Neuron (in vitro differentiated cells): ENCODE measurements around the gene FOXD4L3.
"Not testable (repeated sequence)": the region's sequence is repeated elsewhere in the genome, so short reads cannot be mapped to it uniquely, and the experiment has no call there.

Experiments used
- H2AFZ ChIP-seq: one replicate; pipeline ENCODE4 v1.6.1; 2013; ENCODE audit warnings: low read depth, mild to moderate bottlenecking, inconsistent platforms, low read length, moderate library complexity
- H3K27me3 ChIP-seq: one replicate; pipeline ENCODE4 v1.6.1; 2013; ENCODE audit warnings: low read length; ENCODE audit not compliant: insufficient read depth
- H3K36me3 ChIP-seq: one replicate; pipeline ENCODE4 v1.6.1; 2013; ENCODE audit warnings: low read length; ENCODE audit not compliant: insufficient read depth
- H3K4me1 ChIP-seq: one replicate; pipeline ENCODE4 v1.6.1; 2013; ENCODE audit warnings: low read length; ENCODE audit not compliant: insufficient read depth
- H3K4me3 ChIP-seq: 2 replicates; pipeline ENCODE4 v1.5.1; 2013; ENCODE audit warnings: mild to moderate bottlenecking, low read length, moderate library complexity
- H3K9me3 ChIP-seq: one replicate; pipeline ENCODE4 v1.6.1; 2013; ENCODE audit warnings: low read length

FOXD4L3 gene

DNA sequence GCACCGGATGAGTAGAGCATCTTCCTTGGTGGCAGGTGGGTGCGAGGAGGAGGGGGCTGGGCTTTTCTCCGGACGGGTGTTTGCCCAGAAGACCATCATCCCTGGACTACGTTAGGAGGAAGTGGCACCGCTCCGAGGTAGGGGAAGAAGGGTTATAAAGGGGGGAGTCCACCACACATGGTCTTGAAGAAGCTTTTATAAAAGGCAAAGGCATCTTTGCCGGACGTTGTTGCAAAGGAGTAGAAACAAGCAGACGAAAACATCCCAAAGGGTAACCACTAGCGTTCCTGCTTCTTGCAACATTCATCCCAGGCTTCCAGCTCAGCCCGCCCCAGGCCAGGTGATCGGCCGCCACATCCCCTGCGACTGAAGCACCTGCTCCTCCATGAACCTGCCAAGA, at the start of gene FOXD4L3:
Gene FOXD4L3, plus strand, starts transcription at position 301 of the 400 bp plus-strand sequence. Its CDS starts 85 bp downstream, at position 386.
- not testable (repeated sequence) for H2AFZ ChIP-seq

DNA sequence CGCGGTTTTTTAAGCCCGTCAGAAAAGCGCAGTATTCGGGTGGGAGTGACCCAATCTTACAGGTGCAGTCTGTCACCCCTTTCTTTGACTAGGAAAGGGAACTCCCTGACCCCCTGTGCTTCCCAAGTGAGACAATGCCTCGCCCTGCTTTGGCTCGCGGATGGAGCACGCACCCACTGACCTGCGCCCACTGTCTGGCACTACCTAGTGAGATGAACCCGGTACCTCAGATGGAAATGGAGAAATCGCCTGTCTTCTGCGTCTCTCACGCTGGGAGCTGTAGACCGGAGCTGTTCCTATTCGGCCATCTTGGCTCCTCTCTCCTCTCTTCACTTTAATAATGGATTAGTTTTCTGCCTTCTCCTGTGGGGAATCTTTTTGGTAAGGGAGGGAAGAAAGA, 21.6 kb upstream of the FOXD4L3 start:
- not testable (repeated sequence) for H3K4me3 ChIP-seq, H3K9me3 ChIP-seq, H3K36me3 ChIP-seq, H2AFZ ChIP-seq, H3K4me1 ChIP-seq, H3K27me3 ChIP-seq

More for the DNA sequence above, at the start of gene FOXD4L3:
- H3K9me3 ChIP-seq, H3K27me3 ChIP-seq, H3K36me3 ChIP-seq, H3K4me1 ChIP-seq, H3K4me3 ChIP-seq: not testable (repeated sequence)

- not testable (repeated sequence) for H2AFZ ChIP-seq, H3K9me3 ChIP-seq, H3K4me1 ChIP-seq, H3K27me3 ChIP-seq, H3K4me3 ChIP-seq, H3K36me3 ChIP-seq
Measured at GRCh38 chr9:68303771-68304170, 1.1 kb downstream of the FOXD4L3 start.

DNA sequence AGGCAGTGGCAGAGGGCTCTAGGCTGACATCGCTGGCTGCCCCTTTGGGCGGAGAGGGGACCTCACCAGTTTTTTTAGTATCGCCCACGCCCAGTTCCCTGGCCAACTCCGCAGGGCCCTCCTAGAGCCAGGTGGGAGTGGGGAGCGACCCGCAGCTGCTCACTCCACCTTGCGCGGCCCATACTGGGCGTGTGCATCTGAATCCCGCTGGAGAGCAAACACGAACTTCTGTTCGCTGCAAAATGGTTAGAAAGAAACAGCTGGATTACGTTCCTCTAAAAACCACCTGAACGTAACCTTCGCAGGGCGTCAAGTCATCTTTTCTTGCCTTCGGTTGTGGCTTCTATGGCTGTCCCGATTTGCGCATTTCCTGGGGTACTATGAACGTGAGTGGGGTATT, 1.5 kb downstream of the FOXD4L3 start:
- not testable (repeated sequence) for H3K4me1 ChIP-seq, H3K36me3 ChIP-seq, H3K9me3 ChIP-seq, H2AFZ ChIP-seq, H3K4me3 ChIP-seq, H3K27me3 ChIP-seq

DNA sequence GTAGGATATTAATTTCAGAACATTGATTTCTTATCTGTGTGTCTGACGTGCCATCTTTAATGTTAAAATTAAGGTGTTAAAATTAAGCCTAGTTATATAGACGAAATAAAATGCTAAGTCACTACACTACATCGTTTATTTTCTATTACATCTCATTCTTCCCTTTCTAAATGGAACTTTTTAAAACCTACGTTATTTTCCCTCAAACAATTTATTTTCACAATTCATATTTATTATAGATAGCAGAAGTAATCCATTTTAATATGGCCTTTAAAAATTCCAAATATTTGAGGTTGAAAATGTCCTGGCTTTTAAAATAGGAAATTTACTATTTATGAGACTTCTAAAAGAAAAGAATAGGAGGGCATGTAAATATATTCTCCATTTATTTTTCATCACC, 2.1 kb downstream of the FOXD4L3 start:
- not testable (repeated sequence) for H3K27me3 ChIP-seq, H3K9me3 ChIP-seq, H3K36me3 ChIP-seq, H3K4me1 ChIP-seq, H3K4me3 ChIP-seq, H2AFZ ChIP-seq

GRCh38 chr9:68305680-68306285, 3.1 kb downstream of the FOXD4L3 start:
- H3K4me1 ChIP-seq, H2AFZ ChIP-seq, H3K36me3 ChIP-seq, H3K9me3 ChIP-seq, H3K27me3 ChIP-seq, H3K4me3 ChIP-seq: not testable (repeated sequence)

- H3K4me3 ChIP-seq, H3K4me1 ChIP-seq, H2AFZ ChIP-seq, H3K36me3 ChIP-seq, H3K27me3 ChIP-seq, H3K9me3 ChIP-seq: not testable (repeated sequence)
Measured at GRCh38 chr9:68306391-68306964, 3.8 kb downstream of the FOXD4L3 start.

- not testable (repeated sequence) for H3K4me3 ChIP-seq, H3K4me1 ChIP-seq, H3K27me3 ChIP-seq, H2AFZ ChIP-seq, H3K9me3 ChIP-seq, H3K36me3 ChIP-seq
Measured at GRCh38 chr9:68307127-68307526, 4.5 kb downstream of the FOXD4L3 start.

DNA sequence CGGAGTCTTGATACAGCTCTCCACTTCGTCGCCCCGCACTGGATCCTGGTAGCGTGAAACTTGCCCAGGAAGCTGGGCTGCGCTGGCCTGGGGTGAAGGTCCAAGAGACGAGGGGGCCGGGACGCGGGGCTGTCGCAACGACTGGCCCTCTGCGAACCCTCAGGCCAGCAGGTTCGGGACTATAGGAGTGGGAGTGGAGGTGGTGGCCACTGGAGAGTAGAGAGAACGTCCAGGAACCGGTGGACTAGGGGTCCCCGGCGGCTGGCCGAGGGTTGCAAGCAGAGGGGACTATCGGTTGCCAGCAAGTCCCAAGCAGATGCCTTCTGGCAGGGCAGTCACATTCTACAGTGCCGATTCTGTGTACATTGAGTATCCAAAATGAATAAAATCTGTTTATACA, 5.0 kb downstream of the FOXD4L3 start:
- not testable (repeated sequence) for H2AFZ ChIP-seq, H3K4me1 ChIP-seq, H3K9me3 ChIP-seq, H3K4me3 ChIP-seq, H3K36me3 ChIP-seq, H3K27me3 ChIP-seq

DNA sequence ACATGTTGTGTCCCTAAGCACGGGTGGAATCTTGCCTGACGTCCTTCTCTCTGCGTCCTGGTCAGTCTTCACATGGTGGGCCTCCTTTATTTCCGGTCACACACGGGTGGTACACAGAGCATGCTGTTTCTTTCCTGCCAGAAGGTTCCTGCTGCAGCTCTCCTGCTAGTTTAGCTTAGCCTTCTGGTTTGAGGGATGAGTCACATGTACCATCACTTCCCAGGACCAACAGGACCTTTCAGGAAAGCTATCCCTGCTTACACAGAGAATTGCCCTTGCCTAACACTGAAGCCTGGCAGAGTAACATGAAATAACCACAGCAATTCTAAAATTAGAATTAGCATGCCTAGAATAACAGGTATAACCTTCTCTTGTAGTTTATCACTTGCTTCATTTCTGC, 8.5 kb downstream of the FOXD4L3 start:
- not testable (repeated sequence) for H3K36me3 ChIP-seq, H3K9me3 ChIP-seq, H2AFZ ChIP-seq

DNA sequence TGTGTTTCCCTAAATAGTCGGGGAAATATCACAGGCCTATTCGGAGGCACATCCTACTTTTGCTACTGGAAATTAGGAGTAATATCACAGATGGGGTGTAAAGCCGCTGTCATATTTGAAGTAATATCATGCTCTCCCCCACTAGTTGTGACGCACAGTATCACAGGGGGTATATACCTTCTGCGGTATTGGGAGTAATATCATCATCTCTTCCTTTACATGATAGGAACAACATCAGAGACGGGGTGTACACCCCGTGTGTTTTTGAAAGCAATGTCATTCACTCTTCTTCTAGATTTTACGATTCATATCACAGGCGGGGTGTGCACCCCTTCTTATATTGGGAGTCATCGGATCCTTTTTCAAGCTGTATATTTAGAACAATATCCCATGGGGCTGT, 15.5 kb downstream of the FOXD4L3 start:
- not testable (repeated sequence) for H3K4me3 ChIP-seq, H3K4me1 ChIP-seq, H3K9me3 ChIP-seq, H3K36me3 ChIP-seq, H2AFZ ChIP-seq, H3K27me3 ChIP-seq

More for the DNA sequence above, 8.5 kb downstream of the FOXD4L3 start:
- not testable (repeated sequence) for H3K4me3 ChIP-seq, H3K4me1 ChIP-seq, H3K27me3 ChIP-seq

- not testable (repeated sequence) for H3K4me3 ChIP-seq, H3K9me3 ChIP-seq, H3K4me1 ChIP-seq, H2AFZ ChIP-seq, H3K36me3 ChIP-seq, H3K27me3 ChIP-seq
Measured at GRCh38 chr9:68323749-68324148, 21.1 kb downstream of the FOXD4L3 start.

DNA sequence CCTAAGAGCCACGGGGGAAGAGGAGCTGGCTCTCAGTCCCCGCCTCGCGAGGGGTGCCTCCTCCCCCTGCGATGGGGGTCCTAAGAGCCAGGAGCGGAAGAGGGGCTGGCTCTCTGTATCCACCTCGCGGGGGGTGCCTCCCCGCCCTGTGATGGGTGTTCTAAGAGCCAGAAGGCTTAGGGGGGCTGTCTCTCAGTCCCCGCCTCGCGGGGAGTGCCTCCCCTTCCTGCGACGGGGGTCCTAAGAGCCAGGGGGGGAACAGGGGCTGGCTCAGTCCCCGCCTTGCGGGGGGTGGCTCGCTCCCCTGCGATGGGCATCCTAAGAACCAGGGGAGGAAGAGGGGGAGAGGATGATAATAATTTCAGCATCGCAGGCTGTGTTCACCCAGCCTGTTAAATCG, 21.9 kb downstream of the FOXD4L3 start:
- H2AFZ ChIP-seq, H3K36me3 ChIP-seq, H3K9me3 ChIP-seq, H3K4me1 ChIP-seq, H3K4me3 ChIP-seq, H3K27me3 ChIP-seq: not testable (repeated sequence)

- H3K4me1 ChIP-seq, H3K9me3 ChIP-seq, H3K36me3 ChIP-seq, H2AFZ ChIP-seq, H3K4me3 ChIP-seq, H3K27me3 ChIP-seq: not testable (repeated sequence)
Measured at GRCh38 chr9:68329106-68329505, 26.4 kb downstream of the FOXD4L3 start.
